Mucosa of descending colon (tissue), 3 donors: ENCODE results near the gene ACTN4. TPM values are rescaled to one million over a fixed set of nuclear protein-coding genes. Genes with fewer than 3 reads are reported as not detected.

Experiments
- ATAC-seq: fragments of 200-7000 bp; cut with Tn5 transposase; one replicate; pipeline ENCODE4 v1.9.1; 2020; ENCODE audit warnings: mild to moderate bottlenecking, moderate library complexity
- DNase-seq, 3 donors: peaks; one replicate each; pipeline ENCODE4 v3.0.0-alpha.2; 2020
- H3K36me3 ChIP-seq: fragments of 200-600 bp; one replicate; pipeline ENCODE4 v1.8.0; 2021; ENCODE audit warnings: low read depth, mild to moderate bottlenecking
- H3K4me1 ChIP-seq: fragments of 200-600 bp; one replicate; pipeline ENCODE4 v1.8.0; 2021; ENCODE audit warnings: low read depth, mild to moderate bottlenecking
- H3K4me3 ChIP-seq: fragments of 200-600 bp; one replicate; pipeline ENCODE4 v1.8.0; 2021; ENCODE audit warnings: mild to moderate bottlenecking
- H3K9me3 ChIP-seq: fragments of 200-600 bp; one replicate; pipeline ENCODE4 v1.8.0; 2021; ENCODE audit warnings: mild to moderate bottlenecking
- CTCF ChIP-seq: fragments of 200-600 bp; IDR thresholded peaks from one replicate; pipeline ENCODE4 v1.8.0; 2022; ENCODE audit warnings: antibody characterized with exemption, mild to moderate bottlenecking
- intact Hi-C, 2 donors: fragments of 100-400 bp; cut with DNase I in 1 of 2; cut with micrococcal nuclease in 1 of 2; formaldehyde crosslinking; loops; one replicate each; pipeline versions ENCODE4 v1.11.0 to v1.11.1; 2022; cut with DNase I, micrococcal nuclease
- total RNA-seq, 3 donors: library from RNA; stranded (reverse); fragmentation: NEBNext Ultra II Directional in 2 of 3; extraction: Animal tissue kit (Norgen Biotek cat#: 25700) in 2 of 3; gene quantifications; one replicate each; pipeline versions ENCODE4 v1.2.1 to v1.2.4, GENCODE V29; 2021 to 2023
- donor health status: DM: no; HTN: no; CAD: no; lungs with moderate emphysema.
- donor health status: DM: no; HTN: no; CAD: no.
- donor health status: DM: no; HTN: yes; CAD: no.

ACTN4 gene
- total RNA-seq, 3 donors from 2014 or later = 566 to 1,080 (median 1,014) TPM

DNA sequence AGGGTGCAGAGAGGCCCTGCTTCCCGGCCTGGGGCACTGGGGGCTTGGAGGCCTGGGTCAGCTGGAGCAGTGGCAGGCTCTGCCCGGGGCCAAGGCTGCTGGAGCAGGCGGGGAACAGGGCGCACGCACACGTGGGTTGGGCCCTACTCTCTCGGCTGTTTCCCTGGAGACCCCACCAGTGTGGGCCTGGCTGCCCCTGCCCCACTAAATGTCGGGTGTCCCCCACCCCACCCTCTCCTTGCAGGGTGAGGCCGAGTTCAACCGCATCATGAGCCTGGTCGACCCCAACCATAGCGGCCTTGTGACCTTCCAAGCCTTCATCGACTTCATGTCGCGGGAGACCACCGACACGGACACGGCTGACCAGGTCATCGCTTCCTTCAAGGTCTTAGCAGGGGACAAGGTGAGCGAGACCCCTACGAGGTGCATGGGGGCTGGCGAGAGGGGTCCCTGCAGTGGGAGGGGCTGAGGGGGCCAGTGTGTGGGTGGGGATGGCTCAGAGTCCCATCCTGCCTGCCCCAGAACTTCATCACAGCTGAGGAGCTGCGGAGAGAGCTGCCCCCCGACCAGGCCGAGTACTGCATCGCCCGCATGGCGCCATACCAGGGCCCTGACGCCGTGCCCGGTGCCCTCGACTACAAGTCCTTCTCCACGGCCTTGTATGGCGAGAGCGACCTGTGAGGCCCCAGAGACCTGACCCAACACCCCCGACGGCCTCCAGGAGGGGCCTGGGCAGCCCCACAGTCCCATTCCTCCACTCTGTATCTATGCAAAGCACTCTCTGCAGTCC, 81.5 kb downstream of the ACTN4 start:
- ATAC-seq (no peak), DNase-seq (peak in 2 of 3 donors; percentile 43 to 56)
- H3K9me3 ChIP-seq = no peaks in the 10 kb centered on the region
- intact Hi-C loops = no loop called here
- H3K4me3 ChIP-seq = no peak overlapping the region
- peaks cover 32% of the 10 kb centered on the region for H3K4me1 ChIP-seq
- H3K36me3 ChIP-seq = peaks cover 12% of the 10 kb centered on the region
- no peak for TF ChIP-seq CTCF

DNA sequence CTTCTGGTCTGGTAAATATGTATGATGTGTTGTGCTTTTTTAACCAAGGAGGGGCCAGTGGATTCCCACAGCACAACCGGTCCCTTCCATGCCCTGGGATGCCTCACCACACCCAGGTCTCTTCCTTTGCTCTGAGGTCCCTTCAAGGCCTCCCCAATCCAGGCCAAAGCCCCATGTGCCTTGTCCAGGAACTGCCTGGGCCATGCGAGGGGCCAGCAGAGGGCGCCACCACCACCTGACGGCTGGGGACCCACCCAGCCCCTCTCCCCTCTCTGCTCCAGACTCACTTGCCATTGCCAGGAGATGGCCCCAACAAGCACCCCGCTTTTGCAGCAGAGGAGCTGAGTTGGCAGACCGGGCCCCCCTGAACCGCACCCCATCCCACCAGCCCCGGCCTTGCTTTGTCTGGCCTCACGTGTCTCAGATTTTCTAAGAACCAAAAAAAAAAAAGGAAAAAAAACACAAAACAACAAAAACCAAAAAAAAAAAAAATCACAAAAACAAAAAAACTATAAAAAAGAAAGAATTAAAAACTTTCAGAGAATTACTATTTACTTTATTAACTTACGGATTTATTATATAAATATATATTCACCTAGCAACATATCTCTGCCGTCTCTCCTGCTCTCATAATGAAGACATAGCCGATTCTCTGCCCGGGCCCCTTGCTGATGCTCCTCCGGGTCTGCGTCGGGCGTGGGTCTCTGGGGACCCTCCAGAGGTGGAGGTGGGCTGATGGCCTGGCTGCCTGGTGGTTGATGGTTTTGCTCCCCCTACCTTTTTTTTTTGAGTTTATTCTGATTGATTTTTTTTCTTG, 82.4 kb downstream of the ACTN4 start:
- Histone ChIP-seq H3K4me1 (peaks cover 40% of the 10 kb centered on the region), H3K4me3 (no peak overlapping the region), H3K36me3 (peaks cover 9% of the 10 kb centered on the region), H3K9me3 (no peaks in the 10 kb centered on the region)
- DNase-seq (peak; percentile 78 to 86 (median 83)), ATAC-seq (peak; percentile 21)
- peak; percentile 67 for TF ChIP-seq CTCF
- intact Hi-C loops = no loop called here

GRCh38 chr19:38730470-38730730, 83.0 kb downstream of the ACTN4 start:
- Histone ChIP-seq H3K4me3 (no peak overlapping the region), H3K9me3 (no peaks in the 10 kb centered on the region), H3K36me3 (peaks cover 9% of the 10 kb centered on the region), H3K4me1 (peaks cover 40% of the 10 kb centered on the region)
- no peak for TF ChIP-seq CTCF
- ATAC-seq (no peak), DNase-seq (no peak)
- intact Hi-C loops = no loop called here

- no peak overlapping the region for H3K4me3 ChIP-seq
- no peaks in the 10 kb centered on the region for H3K9me3 ChIP-seq
- ATAC-seq (peak; percentile 1), DNase-seq (peak in 2 of 3 donors; percentile 49 to 57)
- intact Hi-C loops = no loop called here
- H3K4me1 ChIP-seq = peaks cover 40% of the 10 kb centered on the region
- no peak for TF ChIP-seq CTCF
- H3K36me3 ChIP-seq = peaks cover 9% of the 10 kb centered on the region
Observed at GRCh38 chr19:38730731-38731589, 83.5 kb downstream of the ACTN4 start.

GRCh38 chr19:38731654-38732301, 84.3 kb downstream of the ACTN4 start:
- no peaks in the 10 kb centered on the region for H3K9me3 ChIP-seq
- peaks cover 40% of the 10 kb centered on the region for H3K4me1 ChIP-seq
- intact Hi-C loops = no loop called here
- TF ChIP-seq CTCF = no peak
- no peak overlapping the region for H3K4me3 ChIP-seq
- peak; percentile 74 to 82 (median 78) for DNase-seq
- peak; percentile 50 for ATAC-seq
- H3K36me3 ChIP-seq = peaks cover 7% of the 10 kb centered on the region
